Endothelial cell of umbilical vein (primary cell): ENCODE results near the gene SDK2. TPM values are rescaled to one million over a fixed set of nuclear protein-coding genes. Genes with fewer than 3 reads are reported as not detected.

Source experiments
- BruUV-seq: library from RNA; stranded (reverse); fragments of 400-500 nt; replicated peaks from 2 replicates; lab custom pipeline; 2021; lab: Mats Ljungman, UMichigan
- CTCF ChIA-PET: fragments of 300-600, 350-600 bp; sonication (Branson Sonifier 250); formaldehyde crosslinking; loops from one replicate; lab custom pipeline; 2021; ENCODE audit warnings: antibody characterized with exemption, inconsistent platforms; lab: Charles Lee
- POLR2A ChIA-PET: fragments of 300-600, 350-600 bp; sonication (Branson Sonifier 250); formaldehyde crosslinking; loops from one replicate; lab custom pipeline; 2021; ENCODE audit warnings: antibody characterized with exemption, inconsistent platforms; lab: Charles Lee
- DNase-seq: peaks from one replicate; pipeline ENCODE4 v3.0.0-alpha.2; 2011; ENCODE audit warnings: low read depth, low spot score
- FAIRE-seq: peaks from 2 replicates; lab custom pipeline; 2011; peaks lifted over from hg19 to GRCh38; lab: Jason Lieb, UNC
- H2AFZ ChIP-seq: 2 replicates; pipeline ENCODE4 v1.6.0; 2012; ENCODE audit warnings: low read depth, low read length, control low read depth, inconsistent platforms
- H3K27ac ChIP-seq: 2 replicates; pipeline ENCODE4 v1.5.1; 2011; ENCODE audit warnings: low read depth, mild to moderate bottlenecking, control low read depth, low read length, moderate library complexity; ENCODE audit not compliant: insufficient read depth
- H3K27me3 ChIP-seq, 2 experiments: 2 replicates each; pipeline versions ENCODE4 v1.6.0 to v1.6.1; 2011; ENCODE audit warnings: low read length in 2 of 2, mixed read lengths in 1 of 2; ENCODE audit not compliant: control insufficient read depth in 2 of 2, insufficient read depth in 2 of 2
- H3K36me3 ChIP-seq, 2 experiments: 2 replicates in 1 of 2; 3 replicates in 1 of 2; pipeline ENCODE4 v1.5.1; 2011; ENCODE audit warnings: low read length in 2 of 2, mild to moderate bottlenecking in 1 of 2, moderate library complexity in 1 of 2; ENCODE audit not compliant: control insufficient read depth in 2 of 2, insufficient read depth in 2 of 2; ENCODE audit errors: extremely low read depth in 1 of 2
- H3K4me1 ChIP-seq: 3 replicates; pipeline ENCODE4 v1.5.1; 2011; ENCODE audit warnings: mild to moderate bottlenecking, low read length; ENCODE audit not compliant: control insufficient read depth, insufficient read depth; ENCODE audit errors: extremely low read depth
- H3K4me2 ChIP-seq: 2 replicates; pipeline ENCODE4 v1.6.1; 2011; ENCODE audit warnings: low read length, control low read depth, mixed read lengths; ENCODE audit not compliant: insufficient read depth
- H3K4me3 ChIP-seq, 3 experiments: fragments of 200-600 bp in 1 of 3; sonication (generic), shearing (Covaris generic) in 1 of 3; replicated peaks in 1 of 3; 2 replicates each; pipeline ENCODE4 v1.5.1; 2011 to 2016; ENCODE audit warnings: control low read depth in 3 of 3, low read length in 3 of 3, mild to moderate bottlenecking in 2 of 3, inconsistent platforms in 1 of 3, low read depth in 1 of 3, moderate library complexity in 1 of 3; ENCODE audit not compliant: insufficient read depth in 1 of 3
- H3K79me2 ChIP-seq: 2 replicates; pipeline ENCODE4 v1.6.0; 2012; ENCODE audit warnings: low read length, inconsistent platforms; ENCODE audit not compliant: control insufficient read depth, insufficient read depth
- H3K9ac ChIP-seq: replicated peaks from 2 replicates; pipeline ENCODE3; 2011; ENCODE audit warnings: low read length, control low read depth; ENCODE audit not compliant: insufficient read depth; ENCODE audit errors: extremely low read depth
- H3K9me1 ChIP-seq: replicated peaks from 3 replicates; pipeline ENCODE4 v1.6.0; 2011; ENCODE audit warnings: mild to moderate bottlenecking, low read length; ENCODE audit not compliant: control insufficient read depth, insufficient read depth; ENCODE audit errors: extremely low read depth
- H3K9me3 ChIP-seq: replicated peaks from 2 replicates; pipeline ENCODE4 v1.5.1; 2012; ENCODE audit warnings: low read length, inconsistent platforms; ENCODE audit not compliant: control insufficient read depth, insufficient read depth
- H4K20me1 ChIP-seq: replicated peaks from 2 replicates; pipeline ENCODE3; 2011; ENCODE audit warnings: mild to moderate bottlenecking, low read length; ENCODE audit not compliant: control insufficient read depth, insufficient read depth; ENCODE audit errors: extremely low read depth
- EZH2 ChIP-seq: IDR thresholded peaks from 2 replicates; pipeline ENCODE4 v1.6.1; 2012; ENCODE audit warnings: borderline replicate concordance, low read depth, mild to moderate bottlenecking, moderate library complexity, low read length, inconsistent platforms; ENCODE audit not compliant: severe bottlenecking
- FOS ChIP-seq: IDR thresholded peaks from 2 replicates; pipeline ENCODE4 v1.6.1; 2011; ENCODE audit warnings: mild to moderate bottlenecking, low read length, moderate library complexity, borderline replicate concordance; ENCODE audit not compliant: insufficient read depth
- GATA2 ChIP-seq: IDR thresholded peaks from 2 replicates; pipeline ENCODE4 v1.7.0; 2011; ENCODE audit warnings: low read depth, mild to moderate bottlenecking, moderate library complexity, mixed read lengths, low read length; ENCODE audit not compliant: insufficient read length, insufficient read depth
- JUN ChIP-seq: IDR thresholded peaks from 2 replicates; pipeline ENCODE4 v1.6.1; 2011; ENCODE audit warnings: borderline replicate concordance, low read depth; ENCODE audit not compliant: insufficient read length, insufficient read depth
- MYC ChIP-seq: IDR thresholded peaks from one replicate; pipeline ENCODE4 v1.6.1; 2011; ENCODE audit warnings: mild to moderate bottlenecking, low read depth, low read length
- POLR2A ChIP-seq: IDR thresholded peaks from 2 replicates; pipeline ENCODE4 v1.6.1; 2012; ENCODE audit warnings: low read depth, mild to moderate bottlenecking, control low read depth, low read length
- POLR2AphosphoS5 ChIP-seq: IDR thresholded peaks from 2 replicates; pipeline ENCODE4 v1.6.1; 2012; ENCODE audit warnings: low read depth, mild to moderate bottlenecking, control low read depth, low read length, moderate library complexity; ENCODE audit not compliant: insufficient read depth
- dilution Hi-C: fragments of 300-500 bp; cut with MboI; formaldehyde crosslinking; loops from one replicate; pipeline ENCODE4 v1.15.0; 2019; ENCODE audit warnings: low sequenced_read_pairs; ENCODE audit not compliant: extremely low pct_ligation_motif_present
- intact Hi-C: fragments of 100-400 bp; cut with micrococcal nuclease; formaldehyde crosslinking; loops from one replicate; pipeline ENCODE4 v1.10.0; 2022
- polyA plus RNA-seq, 4 experiments: library from polyadenylated mRNA; depleted of rRNA in 3 of 4; stranded (reverse) in 3 of 4; unstranded in 1 of 4; fragments of >200 nt; gene quantifications; 2 replicates each; pipeline versions ENCODE4 v1.2.1 to v1.2.3, GENCODE V29; 2011 to 2012; ENCODE audit warnings: missing spikeins in 1 of 4
- total RNA-seq: library from RNA; stranded (reverse); gene quantifications from 2 replicates; pipeline ENCODE4 v1.2.3, GENCODE V29; 2021
- TF ChIP-seq, protein P1 (sequence below): IDR thresholded peaks from 2 replicates; pipeline ENCODE4 v1.6.1; 2011; ENCODE audit not compliant: insufficient read depth, insufficient read length
- TF ChIP-seq, protein P2 (sequence below), 2 donors: IDR thresholded peaks; 1 replicate in 1 of 2; 2 replicates in 1 of 2; pipeline ENCODE4 v1.5.1; 2011; ENCODE audit warnings: low read length in 2 of 2, mild to moderate bottlenecking in 2 of 2, moderate library complexity in 2 of 2, control low read depth in 1 of 2, inconsistent platforms in 1 of 2, low read depth in 1 of 2; ENCODE audit not compliant: insufficient read depth in 1 of 2; ENCODE audit errors: extremely low read depth in 1 of 2

The SDK2 gene
- total and polyA plus RNA-seq, 2 donors (not counting 3 experiments of a cell fraction or from before 2014, with no cell fraction given) = not detected

DNA sequence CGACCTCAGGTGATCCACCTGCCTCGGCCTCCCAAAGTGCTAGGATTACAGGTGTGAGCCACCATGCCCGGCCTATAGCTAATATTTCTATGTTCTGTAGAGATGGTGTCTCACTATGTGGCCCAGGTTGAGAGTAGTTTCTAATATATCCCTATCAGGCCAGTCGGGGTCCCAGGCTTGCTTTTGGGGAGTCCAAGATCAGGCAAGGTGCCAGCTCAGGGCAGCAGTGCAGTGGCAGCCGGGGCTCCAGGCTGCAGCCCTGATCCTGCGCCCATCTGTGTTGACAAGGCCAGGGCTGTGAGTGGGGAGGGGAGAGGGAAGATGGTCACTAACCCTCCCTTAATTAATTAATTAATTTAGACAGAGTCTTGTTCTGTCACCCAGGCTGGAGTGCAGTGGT lies 254.8 kb downstream of the SDK2 start:
- H2AFZ ChIP-seq = no peak overlapping the region
- intact Hi-C loops = no loop called here
- DNase-seq (no peak), FAIRE-seq (no peak)
- no peaks in the 10 kb centered on the region for H3K4me1 ChIP-seq
- POLR2A ChIA-PET = no interaction called here
- H4K20me1 ChIP-seq = no peaks in the 10 kb centered on the region
- dilution Hi-C loops = no loop called here
- H3K36me3 ChIP-seq = no peaks in the 10 kb centered on the region
- H3K9ac ChIP-seq = no peak overlapping the region
- no TSS peak for BruUV-seq
- H3K9me1 ChIP-seq = no peaks in the 10 kb centered on the region
- H3K9me3 ChIP-seq = no peaks in the 10 kb centered on the region
- TF ChIP-seq, protein P1, sequence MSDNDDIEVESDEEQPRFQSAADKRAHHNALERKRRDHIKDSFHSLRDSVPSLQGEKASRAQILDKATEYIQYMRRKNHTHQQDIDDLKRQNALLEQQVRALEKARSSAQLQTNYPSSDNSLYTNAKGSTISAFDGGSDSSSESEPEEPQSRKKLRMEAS = no peak
- TF ChIP-seq GATA2 (no peak), FOS (no peak), POLR2AphosphoS5 (no peak), EZH2 (no peak), POLR2A (no peak), JUN (no peak), MYC (no peak)
- TF ChIP-seq, protein P2, sequence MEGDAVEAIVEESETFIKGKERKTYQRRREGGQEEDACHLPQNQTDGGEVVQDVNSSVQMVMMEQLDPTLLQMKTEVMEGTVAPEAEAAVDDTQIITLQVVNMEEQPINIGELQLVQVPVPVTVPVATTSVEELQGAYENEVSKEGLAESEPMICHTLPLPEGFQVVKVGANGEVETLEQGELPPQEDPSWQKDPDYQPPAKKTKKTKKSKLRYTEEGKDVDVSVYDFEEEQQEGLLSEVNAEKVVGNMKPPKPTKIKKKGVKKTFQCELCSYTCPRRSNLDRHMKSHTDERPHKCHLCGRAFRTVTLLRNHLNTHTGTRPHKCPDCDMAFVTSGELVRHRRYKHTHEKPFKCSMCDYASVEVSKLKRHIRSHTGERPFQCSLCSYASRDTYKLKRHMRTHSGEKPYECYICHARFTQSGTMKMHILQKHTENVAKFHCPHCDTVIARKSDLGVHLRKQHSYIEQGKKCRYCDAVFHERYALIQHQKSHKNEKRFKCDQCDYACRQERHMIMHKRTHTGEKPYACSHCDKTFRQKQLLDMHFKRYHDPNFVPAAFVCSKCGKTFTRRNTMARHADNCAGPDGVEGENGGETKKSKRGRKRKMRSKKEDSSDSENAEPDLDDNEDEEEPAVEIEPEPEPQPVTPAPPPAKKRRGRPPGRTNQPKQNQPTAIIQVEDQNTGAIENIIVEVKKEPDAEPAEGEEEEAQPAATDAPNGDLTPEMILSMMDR (IDR thresholded peaks at IDR 0.05; ENCODE audit: extremely low read depth in 1 of 2, insufficient read depth in 1 of 2, low read depth in 1 of 2, low read length in 2 of 2) = no peak
- no peak overlapping the region for H3K4me3 ChIP-seq
- CTCF ChIA-PET = no interaction called here
- H3K4me2 ChIP-seq = no peak overlapping the region
- no peak overlapping the region for H3K27ac ChIP-seq
- H3K79me2 ChIP-seq = no peaks in the 10 kb centered on the region
- no peaks in the 10 kb centered on the region for H3K27me3 ChIP-seq
